Fibroblast of lung (primary cell): Measurements from ENCODE around the gene PAIP1. TPM values are rescaled to one million over a fixed set of nuclear protein-coding genes. Genes with fewer than 3 reads are reported as not detected.
"Not testable (repeated sequence)": the region's sequence is repeated elsewhere in the genome, so short reads cannot be mapped to it uniquely, and the experiment has no call there.

Experiments used
- DNase-seq, 2 donors: peaks; one replicate each; pipeline versions ENCODE4 v3.0.0 to v3.0.0-alpha.2; 2010; ENCODE audit warnings: low read depth in 2 of 2
- H2AFZ ChIP-seq: 2 replicates; pipeline ENCODE4 v1.5.1; 2012; ENCODE audit warnings: low read length, control low read depth, inconsistent platforms
- H3K27ac ChIP-seq: 2 replicates; pipeline ENCODE4 v1.5.1; 2011; ENCODE audit warnings: low read length, control low read depth; ENCODE audit not compliant: insufficient read depth
- H3K27me3 ChIP-seq: 2 replicates; pipeline ENCODE4 v1.5.1; 2011; ENCODE audit warnings: mild to moderate bottlenecking, low read length; ENCODE audit not compliant: control insufficient read depth, insufficient read depth
- H3K36me3 ChIP-seq: 2 replicates; pipeline ENCODE4 v1.5.1; 2011; ENCODE audit warnings: low read length; ENCODE audit not compliant: control insufficient read depth, insufficient read depth
- H3K4me1 ChIP-seq: 2 replicates; pipeline ENCODE4 v1.5.1; 2011; ENCODE audit warnings: low read length; ENCODE audit not compliant: control insufficient read depth, insufficient read depth; ENCODE audit errors: extremely low read depth
- H3K4me2 ChIP-seq: 2 replicates; pipeline ENCODE4 v1.5.1; 2011; ENCODE audit warnings: low read length, control low read depth; ENCODE audit not compliant: insufficient read depth; ENCODE audit errors: extremely low read depth
- H3K4me3 ChIP-seq, 4 experiments: fragments of 200-600 bp in 1 of 4; sonication (generic) in 1 of 4; replicated peaks in 1 of 4; 2 replicates each; pipeline ENCODE4 v1.5.1; 2011 to 2016; ENCODE audit warnings: low read length in 4 of 4, low read depth in 3 of 4, mild to moderate bottlenecking in 3 of 4, control low read depth in 2 of 4, inconsistent platforms in 1 of 4, mixed read lengths in 1 of 4; ENCODE audit not compliant: insufficient read depth in 1 of 4; ENCODE audit errors: control extremely low read depth in 1 of 4
- H3K79me2 ChIP-seq: 2 replicates; pipeline ENCODE4 v1.5.1; 2012; ENCODE audit warnings: mild to moderate bottlenecking, low read length, inconsistent platforms; ENCODE audit not compliant: control insufficient read depth, insufficient read depth
- H3K9ac ChIP-seq: 2 replicates; pipeline ENCODE4 v1.5.1; 2011; ENCODE audit warnings: mild to moderate bottlenecking, low read length, control low read depth; ENCODE audit not compliant: insufficient read depth
- H3K9me3 ChIP-seq: 2 replicates; pipeline ENCODE4 v1.5.1; 2012; ENCODE audit warnings: low read depth, low read length; ENCODE audit not compliant: control insufficient read depth, insufficient read depth
- H4K20me1 ChIP-seq: 2 replicates; pipeline ENCODE4 v1.5.1; 2011; ENCODE audit warnings: low read length; ENCODE audit not compliant: control insufficient read depth, insufficient read depth; ENCODE audit errors: extremely low read depth
- CTCF ChIP-seq, 2 donors: IDR thresholded peaks in 1 of 2; conservative IDR thresholded peaks in 1 of 2; 1 replicate in 1 of 2; 2 replicates in 1 of 2; pipeline ENCODE4 v1.5.1; 2011 to 2012; ENCODE audit warnings: low read length in 2 of 2, control low read depth in 1 of 2, inconsistent platforms in 1 of 2, low read depth in 1 of 2, mild to moderate bottlenecking in 1 of 2
- EZH2 ChIP-seq: IDR thresholded peaks from 2 replicates; pipeline ENCODE4 v1.5.1; 2012; ENCODE audit warnings: low read length, control low read depth, mild to moderate bottlenecking; ENCODE audit errors: missing control alignments
- polyA plus RNA-seq, 2 donors: library from polyadenylated mRNA; depleted of rRNA in 1 of 2; stranded (reverse) in 1 of 2; unstranded in 1 of 2; fragments of >200 nt; gene quantifications; 2 replicates each; pipeline ENCODE4 v1.2.1, GENCODE V29; 2011 to 2012; ENCODE audit warnings: missing spikeins in 1 of 2
- total RNA-seq: library from RNA; depleted of rRNA; stranded (reverse); fragments of >200 nt; gene quantifications from 2 replicates; pipeline ENCODE4 v1.2.1, GENCODE V29; 2014

The PAIP1 gene
- total and polyA plus RNA-seq, 2 donors (not counting 1 experiment from before 2014, with no cell fraction given), result 85.4 to 120 TPM

- H3K36me3 ChIP-seq, result no peaks in the 10 kb centered on the region
- no peaks in the 10 kb centered on the region for H4K20me1 ChIP-seq
- H3K79me2 ChIP-seq, result peaks cover 28% of the 10 kb centered on the region
- H3K27me3 ChIP-seq, result no peaks in the 10 kb centered on the region
- H2AFZ ChIP-seq, result peak overlapping the region; percentile 83
- peak overlapping the region; percentile 98 for H3K4me2 ChIP-seq
- DNase-seq, result peak; percentile 54 to 58
- no peaks in the 10 kb centered on the region for H3K9me3 ChIP-seq
- H3K4me3 ChIP-seq, result peak overlapping the region; percentile 64 to 90 (median 82)
- TF ChIP-seq EZH2 (no peak), CTCF (conservative IDR thresholded peaks at IDR 0.05 in 1 of 2, IDR thresholded peaks at IDR 0.05 in 1 of 2; ENCODE audit: low read depth in 1 of 2, low read length in 2 of 2) (no peak)
- peak overlapping the region; percentile 89 for H3K27ac ChIP-seq
- H3K9ac ChIP-seq, result peak overlapping the region; percentile 77
- H3K4me1 ChIP-seq, result peaks cover 6% of the 10 kb centered on the region
These were observed 44.8 kb upstream of the PAIP1 start for GRCh38 chr5:43601454-43602260.

GRCh38 chr5:43598927-43599326, 42.0 kb upstream of the PAIP1 start:
- peaks cover 15% of the 10 kb centered on the region for H3K79me2 ChIP-seq
- not testable (repeated sequence) for H3K27ac ChIP-seq, H3K9ac ChIP-seq, H3K4me3 ChIP-seq, H3K9me3 ChIP-seq, H3K4me1 ChIP-seq, H3K36me3 ChIP-seq, H3K4me2 ChIP-seq, H2AFZ ChIP-seq, H3K27me3 ChIP-seq, DNase-seq, H4K20me1 ChIP-seq

- no peak overlapping the region for H3K27ac ChIP-seq
- no peaks in the 10 kb centered on the region for H3K79me2 ChIP-seq
- H3K9ac ChIP-seq, result no peak overlapping the region
- no peak for DNase-seq
- TF ChIP-seq CTCF (conservative IDR thresholded peaks at IDR 0.05 in 1 of 2, IDR thresholded peaks at IDR 0.05 in 1 of 2; ENCODE audit: low read depth in 1 of 2, low read length in 2 of 2), result no peak
- no peak for TF ChIP-seq EZH2
- no peak overlapping the region for H3K4me2 ChIP-seq
- no peaks in the 10 kb centered on the region for H4K20me1 ChIP-seq
- H3K36me3 ChIP-seq, result no peaks in the 10 kb centered on the region
- H2AFZ ChIP-seq, result no peak overlapping the region
- H3K4me1 ChIP-seq, result no peaks in the 10 kb centered on the region
- no peak overlapping the region for H3K4me3 ChIP-seq
- H3K9me3 ChIP-seq, result no peaks in the 10 kb centered on the region
- H3K27me3 ChIP-seq, result no peaks in the 10 kb centered on the region
These were observed 35.5 kb upstream of the PAIP1 start for GRCh38 chr5:43592363-43592762.
